Omental fat pad (tissue), 4 donors: ENCODE measurements around the gene RAPGEF5. TPM values are rescaled to one million over a fixed set of nuclear protein-coding genes. Genes with fewer than 3 reads are reported as not detected.

Experiments used
- ATAC-seq: fragments of 150-250 bp; one replicate; pipeline ENCODE4 v1.9.1; 2016; ENCODE audit warnings: mild to moderate bottlenecking, moderate library complexity; ENCODE audit not compliant: low FRiP score
- DNase-seq: peaks from one replicate; pipeline ENCODE4 v3.0.0-alpha.2; 2019; ENCODE audit warnings: low spot score
- total RNA-seq, 4 donors: library from RNA; depleted of rRNA; stranded (reverse); fragments of >200 nt; gene quantifications; one replicate each; pipeline ENCODE4 v1.1.0, GENCODE V29; 2016
- TF ChIP-seq, protein P1 (sequence below), 3 donors: fragments of 450-650 bp; IDR thresholded peaks; one replicate each; pipeline ENCODE4 v1.5.1; 2016 to 2017; ENCODE audit warnings: antibody characterized with exemption in 3 of 3, mild to moderate bottlenecking in 3 of 3, moderate library complexity in 2 of 3

Gene RAPGEF5
- total RNA-seq, 4 donors from 2014 or later: 34.7 to 163 (median 73.0) TPM

DNA sequence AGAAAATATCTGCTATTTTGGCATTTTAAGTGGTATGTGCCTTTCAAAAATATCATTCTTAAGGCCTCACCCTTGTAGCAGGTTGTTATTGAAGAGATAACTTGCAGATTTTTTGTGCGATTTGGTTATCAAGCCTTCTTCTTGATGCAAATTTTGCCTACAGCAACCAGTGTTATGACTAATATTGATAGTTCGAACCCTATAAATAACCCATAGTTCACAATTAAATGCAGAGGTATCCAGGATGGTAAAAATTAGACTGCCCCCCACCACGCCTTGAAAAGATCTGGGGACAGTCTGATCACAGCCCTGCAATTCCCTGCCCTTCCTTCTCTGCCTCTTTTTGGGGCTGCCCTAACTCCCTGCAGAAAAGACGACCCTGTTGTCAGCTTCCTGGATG is 28.4 kb upstream of the RAPGEF5 start:
- TF ChIP-seq, protein P1, sequence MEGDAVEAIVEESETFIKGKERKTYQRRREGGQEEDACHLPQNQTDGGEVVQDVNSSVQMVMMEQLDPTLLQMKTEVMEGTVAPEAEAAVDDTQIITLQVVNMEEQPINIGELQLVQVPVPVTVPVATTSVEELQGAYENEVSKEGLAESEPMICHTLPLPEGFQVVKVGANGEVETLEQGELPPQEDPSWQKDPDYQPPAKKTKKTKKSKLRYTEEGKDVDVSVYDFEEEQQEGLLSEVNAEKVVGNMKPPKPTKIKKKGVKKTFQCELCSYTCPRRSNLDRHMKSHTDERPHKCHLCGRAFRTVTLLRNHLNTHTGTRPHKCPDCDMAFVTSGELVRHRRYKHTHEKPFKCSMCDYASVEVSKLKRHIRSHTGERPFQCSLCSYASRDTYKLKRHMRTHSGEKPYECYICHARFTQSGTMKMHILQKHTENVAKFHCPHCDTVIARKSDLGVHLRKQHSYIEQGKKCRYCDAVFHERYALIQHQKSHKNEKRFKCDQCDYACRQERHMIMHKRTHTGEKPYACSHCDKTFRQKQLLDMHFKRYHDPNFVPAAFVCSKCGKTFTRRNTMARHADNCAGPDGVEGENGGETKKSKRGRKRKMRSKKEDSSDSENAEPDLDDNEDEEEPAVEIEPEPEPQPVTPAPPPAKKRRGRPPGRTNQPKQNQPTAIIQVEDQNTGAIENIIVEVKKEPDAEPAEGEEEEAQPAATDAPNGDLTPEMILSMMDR (IDR thresholded peaks at IDR 0.05): no peak
- no peak for DNase-seq

GRCh38 chr7:22380333-22380732 is 23.4 kb upstream of the RAPGEF5 start:
- no peak for DNase-seq
- no peak for ATAC-seq
- TF ChIP-seq, protein P1 (IDR thresholded peaks at IDR 0.05): no peak

More for the DNA sequence above, 28.4 kb upstream of the RAPGEF5 start:
- no peak for ATAC-seq

DNA sequence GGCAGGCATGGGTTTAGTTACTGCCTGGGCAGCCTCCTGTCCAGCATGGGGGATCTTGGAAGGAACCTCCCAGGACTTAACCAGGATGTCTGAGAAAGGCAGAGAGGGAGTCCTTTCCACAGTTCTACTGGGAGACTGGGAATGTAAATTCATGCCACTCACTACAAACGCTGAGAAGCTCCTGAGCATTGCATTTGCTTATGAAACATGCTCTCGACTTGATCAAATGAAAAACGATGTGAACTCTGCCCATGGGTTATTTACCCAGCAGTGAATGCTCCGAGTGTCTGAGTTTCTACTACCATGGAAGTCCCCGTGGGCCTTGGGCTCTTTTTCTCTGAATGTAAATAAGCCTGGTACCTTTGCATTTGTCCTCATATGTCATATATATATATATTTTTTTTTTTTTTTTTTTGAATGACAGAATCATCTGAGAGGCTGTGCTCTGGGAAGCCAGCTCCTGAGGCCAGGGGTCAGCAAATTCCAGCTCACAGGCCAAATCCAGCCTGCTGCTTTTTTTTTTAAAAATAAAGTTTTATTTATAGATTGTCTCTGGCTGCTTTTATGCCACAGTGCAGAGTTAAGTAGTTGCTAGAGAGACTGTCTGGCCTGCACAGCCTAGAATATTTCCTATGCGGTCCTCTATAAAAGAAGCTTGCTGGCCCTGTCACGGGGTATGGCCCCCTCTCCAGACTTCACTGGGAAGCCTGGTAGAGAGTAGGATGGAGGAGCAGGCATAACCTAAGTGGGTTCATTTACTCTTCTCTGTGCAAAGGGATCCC is 21.4 kb upstream of the RAPGEF5 start:
- ATAC-seq (no peak), DNase-seq (no peak)
- TF ChIP-seq, protein P1 (IDR thresholded peaks at IDR 0.05): no peak

DNA sequence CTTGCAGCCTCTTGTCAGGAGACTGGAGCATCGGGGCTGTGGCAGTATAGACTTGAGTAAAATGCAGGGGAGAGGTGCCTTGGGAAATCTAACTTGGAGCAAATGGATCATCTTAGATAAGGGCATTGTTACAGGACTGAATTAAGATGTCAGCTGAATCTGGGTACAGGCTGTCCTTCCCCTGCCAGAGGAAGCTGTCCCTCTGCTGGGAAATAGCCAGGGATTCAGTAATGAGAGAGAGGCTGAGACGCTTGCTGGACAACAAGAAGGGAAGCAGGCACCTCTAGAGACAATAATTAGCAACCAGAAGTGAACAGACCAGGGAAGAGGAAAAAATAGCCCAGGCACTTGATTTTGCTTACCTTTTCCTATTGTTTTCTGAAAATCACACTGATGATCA is 20.7 kb upstream of the RAPGEF5 start:
- ATAC-seq (no peak), DNase-seq (no peak)
- TF ChIP-seq, protein P1 (IDR thresholded peaks at IDR 0.05): no peak

DNA sequence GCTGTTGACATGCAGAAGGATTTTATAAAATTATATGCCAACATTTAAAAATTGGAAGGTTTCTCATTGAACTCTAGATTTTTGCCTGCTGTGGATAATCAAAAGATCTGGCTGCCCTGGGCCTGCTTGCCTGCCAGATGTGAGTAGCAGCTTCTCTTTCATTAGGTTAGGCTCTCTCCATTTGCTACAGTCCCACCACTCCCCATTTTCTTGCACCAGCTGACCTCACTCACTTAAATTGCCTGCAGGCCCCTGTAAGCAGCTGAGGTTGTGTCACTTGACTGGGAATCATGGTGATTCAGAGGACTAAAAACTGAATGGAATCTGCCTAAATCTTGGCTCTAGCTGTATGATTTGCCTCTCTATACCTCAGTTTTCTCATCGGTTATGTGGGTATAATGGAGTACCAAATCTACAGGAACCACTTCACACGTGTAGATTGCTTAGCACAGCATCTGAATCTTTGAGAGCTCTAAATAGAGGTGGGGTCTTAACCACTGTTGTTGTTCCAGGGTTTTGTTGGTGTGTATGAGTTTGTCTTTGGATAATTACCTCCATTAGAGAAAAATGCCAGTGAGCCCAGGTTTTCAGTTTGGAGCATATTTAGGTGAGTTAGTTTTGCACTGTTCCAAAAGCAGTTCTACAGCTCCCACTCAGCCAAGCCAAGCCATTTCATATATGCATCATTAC is 18.6 kb upstream of the RAPGEF5 start:
- TF ChIP-seq, protein P1 (IDR thresholded peaks at IDR 0.05): no peak
- ATAC-seq (no peak), DNase-seq (no peak)

- ATAC-seq (no peak), DNase-seq (no peak)
- TF ChIP-seq, protein P1 (IDR thresholded peaks at IDR 0.05): no peak
These were observed 17.0 kb upstream of the RAPGEF5 start for GRCh38 chr7:22373911-22374310.
